ENCODE measurements around the gene LRRFIP1. TPM values are rescaled to one million over a fixed set of nuclear protein-coding genes. Genes with fewer than 3 reads are reported as not detected.

The LRRFIP1 gene
- total RNA-seq, 1 donor from 2014 or later = 134 TPM

DNA sequence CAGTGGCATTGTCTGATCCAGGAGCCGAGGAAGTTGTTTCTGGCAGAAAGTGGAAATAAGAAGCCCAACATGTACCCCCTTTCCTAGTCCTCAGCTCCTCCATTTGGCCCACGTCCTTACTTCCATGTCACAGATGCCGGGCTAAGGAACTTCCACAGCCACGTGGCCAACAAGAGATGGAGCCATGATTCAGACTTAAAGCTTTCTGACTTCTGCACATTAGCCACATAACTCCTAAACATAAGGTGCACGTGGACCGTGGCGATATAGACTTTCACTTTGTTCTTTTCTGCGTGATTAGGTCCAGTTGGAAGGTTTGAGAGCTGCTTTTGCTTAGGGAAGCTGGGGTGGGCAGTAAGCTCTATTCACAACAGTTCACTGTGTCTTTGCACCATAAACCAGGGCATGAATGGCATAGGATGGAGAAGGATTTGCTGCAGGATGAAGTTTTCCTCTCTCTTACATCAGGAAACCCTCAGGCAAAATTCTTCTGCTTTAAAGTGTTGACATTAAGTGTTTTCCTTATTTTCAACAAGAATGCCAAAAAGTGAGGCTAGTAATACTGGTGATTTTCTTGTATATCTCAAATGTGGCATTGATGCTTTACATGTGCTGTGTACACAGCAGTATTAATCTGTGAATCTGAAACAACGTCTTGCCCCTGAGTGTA, 109.9 kb downstream of the LRRFIP1 start:
- H3K4me3 Mint-ChIP-seq = no peak overlapping the region
- intact Hi-C loops (cut with micrococcal nuclease) = no loop called here
- TF ChIP-seq, protein P1, sequence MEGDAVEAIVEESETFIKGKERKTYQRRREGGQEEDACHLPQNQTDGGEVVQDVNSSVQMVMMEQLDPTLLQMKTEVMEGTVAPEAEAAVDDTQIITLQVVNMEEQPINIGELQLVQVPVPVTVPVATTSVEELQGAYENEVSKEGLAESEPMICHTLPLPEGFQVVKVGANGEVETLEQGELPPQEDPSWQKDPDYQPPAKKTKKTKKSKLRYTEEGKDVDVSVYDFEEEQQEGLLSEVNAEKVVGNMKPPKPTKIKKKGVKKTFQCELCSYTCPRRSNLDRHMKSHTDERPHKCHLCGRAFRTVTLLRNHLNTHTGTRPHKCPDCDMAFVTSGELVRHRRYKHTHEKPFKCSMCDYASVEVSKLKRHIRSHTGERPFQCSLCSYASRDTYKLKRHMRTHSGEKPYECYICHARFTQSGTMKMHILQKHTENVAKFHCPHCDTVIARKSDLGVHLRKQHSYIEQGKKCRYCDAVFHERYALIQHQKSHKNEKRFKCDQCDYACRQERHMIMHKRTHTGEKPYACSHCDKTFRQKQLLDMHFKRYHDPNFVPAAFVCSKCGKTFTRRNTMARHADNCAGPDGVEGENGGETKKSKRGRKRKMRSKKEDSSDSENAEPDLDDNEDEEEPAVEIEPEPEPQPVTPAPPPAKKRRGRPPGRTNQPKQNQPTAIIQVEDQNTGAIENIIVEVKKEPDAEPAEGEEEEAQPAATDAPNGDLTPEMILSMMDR (IDR thresholded peaks at IDR 0.05) = no peak
- H3K9me3 Mint-ChIP-seq = no peaks in the 10 kb centered on the region
- peaks cover 64% of the 10 kb centered on the region for H3K36me3 Mint-ChIP-seq (ENCODE audit: low read depth)
- POLR2A ChIA-PET = no interaction called here
- H3K27me3 Mint-ChIP-seq = no peaks in the 10 kb centered on the region
- H3K27ac Mint-ChIP-seq = no peak overlapping the region
- H3K4me1 Mint-ChIP-seq = peaks cover 38% of the 10 kb centered on the region
- CTCF ChIA-PET = interaction anchor here (1.1 kb wide), 1 partner anchor 156 kb away, joined by 3 read pairs; no protein-coding TSS in a partner anchor
- ATAC-seq (ENCODE audit: low read depth) (no peak), DNase-seq (no peak)

DNA sequence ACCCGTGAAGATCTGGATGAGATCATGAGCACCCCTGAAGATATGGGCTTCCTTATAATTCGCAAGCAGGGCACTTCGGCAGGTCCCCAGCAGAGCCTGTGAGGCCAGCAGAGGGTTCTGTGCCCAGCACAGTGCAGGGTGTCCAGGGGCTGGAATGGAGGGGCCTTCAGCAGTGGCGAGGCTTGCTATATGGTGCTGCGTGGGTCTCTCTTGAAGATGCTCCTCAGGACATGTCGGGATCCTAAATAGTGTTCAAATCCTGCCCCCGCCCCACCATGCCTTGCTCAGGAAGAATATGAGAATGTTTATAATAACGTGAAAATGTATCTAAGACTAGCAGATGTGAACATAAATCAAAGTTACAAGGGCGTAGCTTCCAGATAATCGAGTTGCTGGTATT, 110.9 kb downstream of the LRRFIP1 start:
- H3K4me3 Mint-ChIP-seq = no peak overlapping the region
- H3K9me3 Mint-ChIP-seq = no peaks in the 10 kb centered on the region
- TF ChIP-seq, protein P1 (IDR thresholded peaks at IDR 0.05) = no peak
- peaks cover 62% of the 10 kb centered on the region for H3K36me3 Mint-ChIP-seq (ENCODE audit: low read depth)
- CTCF ChIA-PET = no interaction called here
- H3K4me1 Mint-ChIP-seq = peaks cover 37% of the 10 kb centered on the region
- H3K27me3 Mint-ChIP-seq = no peaks in the 10 kb centered on the region
- intact Hi-C loops (cut with micrococcal nuclease) = no loop called here
- POLR2A ChIA-PET = no interaction called here
- no peak overlapping the region for H3K27ac Mint-ChIP-seq
- ATAC-seq (ENCODE audit: low read depth) (no peak), DNase-seq (no peak)

DNA sequence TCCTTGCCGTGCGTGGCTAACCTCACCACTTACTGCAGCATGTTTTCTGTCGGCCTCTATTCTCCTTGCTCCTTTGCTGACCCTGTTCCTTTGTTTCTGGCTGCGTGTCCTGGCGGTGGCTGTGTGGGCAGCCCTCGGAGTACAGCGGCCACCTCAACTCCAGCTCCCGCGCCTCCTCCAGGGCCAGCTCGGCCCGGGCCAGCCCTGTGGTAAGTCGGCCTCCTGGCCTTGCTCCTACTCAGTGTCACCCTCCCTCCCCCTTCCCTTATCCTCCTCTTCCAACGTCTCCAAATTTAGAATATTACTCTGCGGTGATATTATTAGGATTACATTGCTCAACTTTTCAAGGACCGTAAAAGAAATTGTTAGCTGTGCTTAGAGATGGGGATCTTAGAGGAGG, 111.7 kb downstream of the LRRFIP1 start:
- no peak for DNase-seq
- Mint-ChIP-seq H3K27me3 (no peaks in the 10 kb centered on the region), H3K4me1 (peaks cover 40% of the 10 kb centered on the region), H3K9me3 (no peaks in the 10 kb centered on the region), H3K27ac (no peak overlapping the region), H3K4me3 (no peak overlapping the region), H3K36me3 (ENCODE audit: low read depth) (peaks cover 68% of the 10 kb centered on the region)
- ChIA-PET POLR2A (no interaction called here), CTCF (interaction anchor here (0.8 to 1.1 kb wide), 2 partner anchors 66 to 67 kb away, joined by 3 read pairs; no protein-coding TSS in a partner anchor)
- no peak for ATAC-seq (ENCODE audit: low read depth)
- TF ChIP-seq, protein P1 (IDR thresholded peaks at IDR 0.05) = no peak
- intact Hi-C loops (cut with micrococcal nuclease) = no loop called here

DNA sequence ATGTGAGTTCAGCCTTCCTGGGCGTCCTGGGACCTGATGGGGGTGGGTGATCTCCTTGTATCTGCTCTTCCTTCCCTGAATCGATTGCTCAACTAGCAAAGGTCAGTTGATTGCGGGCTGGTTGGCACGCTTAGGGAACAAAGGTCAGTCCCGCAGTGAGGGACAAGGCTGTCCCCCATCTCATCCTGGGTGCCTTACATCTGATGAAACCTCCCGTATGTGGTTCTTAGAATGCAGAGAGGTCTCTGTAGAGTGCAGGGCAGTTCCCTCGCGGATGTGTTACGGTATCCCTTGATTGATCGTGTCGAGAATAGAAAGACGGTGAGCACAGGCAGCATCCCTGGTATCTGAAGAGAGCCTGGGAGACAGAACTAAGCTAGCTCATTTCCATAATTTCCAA, 114.8 kb downstream of the LRRFIP1 start:
- no peaks in the 10 kb centered on the region for H3K9me3 Mint-ChIP-seq
- H3K36me3 Mint-ChIP-seq (ENCODE audit: low read depth) = peaks cover 62% of the 10 kb centered on the region
- H3K4me1 Mint-ChIP-seq = peaks cover 45% of the 10 kb centered on the region
- no peak overlapping the region for H3K4me3 Mint-ChIP-seq
- POLR2A ChIA-PET = interaction anchor here (1.5 kb wide), 1 partner anchor 68 kb away, joined by 4 read pairs; no protein-coding TSS in a partner anchor
- DNase-seq = no peak
- ATAC-seq (ENCODE audit: low read depth) = no peak
- H3K27ac Mint-ChIP-seq = peak overlapping the region; percentile 37
- TF ChIP-seq, protein P1 (IDR thresholded peaks at IDR 0.05) = no peak
- CTCF ChIA-PET = interaction anchor here (1.2 to 8.0 kb wide), 3 partner anchors 45 to 230 kb away, joined by 4 to 216 read pairs (median 54); no protein-coding TSS in a partner anchor
- intact Hi-C loops (cut with micrococcal nuclease) = no loop called here
- H3K27me3 Mint-ChIP-seq = no peaks in the 10 kb centered on the region

DNA sequence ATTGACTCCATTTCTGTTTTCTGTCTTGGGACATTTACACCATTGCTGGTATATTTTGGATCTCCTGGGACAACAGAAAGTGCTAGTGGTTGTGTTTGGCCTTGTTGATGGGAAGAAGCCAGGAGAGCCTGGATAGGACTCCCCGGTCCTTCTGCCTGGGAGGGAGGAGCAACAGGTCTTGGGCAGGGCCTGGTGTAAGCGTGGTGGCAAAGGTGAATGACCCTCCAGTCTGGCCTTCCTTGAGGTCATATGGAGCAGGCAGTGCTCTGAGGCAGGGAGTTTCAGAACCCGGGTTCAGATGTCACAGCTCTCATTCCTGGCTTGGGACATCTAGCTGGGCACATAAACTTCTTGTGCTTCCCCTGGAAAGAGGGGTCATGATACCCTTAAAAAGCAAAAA, 115.2 kb downstream of the LRRFIP1 start:
- Mint-ChIP-seq H3K27ac (peak overlapping the region; percentile 37), H3K36me3 (ENCODE audit: low read depth) (peaks cover 60% of the 10 kb centered on the region), H3K9me3 (no peaks in the 10 kb centered on the region), H3K4me1 (peaks cover 42% of the 10 kb centered on the region), H3K4me3 (no peak overlapping the region), H3K27me3 (no peaks in the 10 kb centered on the region)
- intact Hi-C loops (cut with micrococcal nuclease) = no loop called here
- TF ChIP-seq, protein P1 (IDR thresholded peaks at IDR 0.05) = no peak
- ChIA-PET POLR2A (interaction anchor here (1.5 kb wide), 1 partner anchor 69 kb away, joined by 4 read pairs; no protein-coding TSS in a partner anchor), CTCF (interaction anchor here (0.8 to 8.0 kb wide), 4 partner anchors 46 to 230 kb away, joined by 3 to 216 read pairs (median 29); no protein-coding TSS in a partner anchor)
- DNase-seq (no peak), ATAC-seq (ENCODE audit: low read depth) (no peak)

Measured in activated B cell treated with CpG ODN at 0.5 μM for 24 hours (primary cell).